GM04504 (cell line): ENCODE data around the gene CD8B.

Experiments
- DNase-seq: peaks from one replicate; pipeline ENCODE4 v3.0.0-alpha.2; 2012; ENCODE audit warnings: low read depth

The CD8B gene

DNA sequence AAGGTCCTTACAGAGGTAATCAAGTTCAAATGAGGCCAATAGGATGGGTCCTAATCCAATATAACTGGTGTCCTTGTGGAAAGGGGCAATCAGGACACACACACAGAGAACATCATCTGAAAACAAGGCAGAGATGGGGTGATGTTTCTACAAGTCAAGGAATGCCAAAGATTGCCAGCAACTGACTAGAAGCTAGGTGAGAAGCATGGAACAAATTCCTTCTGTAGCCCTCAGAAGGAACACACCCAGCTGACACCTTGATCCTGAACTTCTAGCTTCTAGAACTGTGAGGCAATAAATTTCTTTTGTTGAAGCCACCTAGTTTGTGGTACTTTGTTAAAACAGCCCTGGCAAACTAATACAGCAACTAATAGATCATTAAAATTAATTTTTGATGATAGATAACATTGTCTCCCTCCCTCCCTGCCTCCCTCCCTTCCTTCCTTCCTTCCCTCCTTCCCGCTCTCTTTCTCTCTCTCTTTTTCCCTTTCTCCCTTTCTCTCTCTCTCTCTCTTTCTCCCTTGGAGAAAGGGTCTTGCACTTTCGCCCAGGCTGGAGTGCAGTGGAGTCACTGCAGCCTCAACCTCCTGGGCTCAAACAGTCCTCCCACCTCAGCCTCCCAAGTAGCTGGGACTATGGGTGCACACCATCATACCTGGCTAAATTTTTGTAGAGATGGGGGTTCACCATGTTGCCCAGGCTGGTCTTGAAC is 60.7 kb downstream of the CD8B start:
- no peak for DNase-seq

DNA sequence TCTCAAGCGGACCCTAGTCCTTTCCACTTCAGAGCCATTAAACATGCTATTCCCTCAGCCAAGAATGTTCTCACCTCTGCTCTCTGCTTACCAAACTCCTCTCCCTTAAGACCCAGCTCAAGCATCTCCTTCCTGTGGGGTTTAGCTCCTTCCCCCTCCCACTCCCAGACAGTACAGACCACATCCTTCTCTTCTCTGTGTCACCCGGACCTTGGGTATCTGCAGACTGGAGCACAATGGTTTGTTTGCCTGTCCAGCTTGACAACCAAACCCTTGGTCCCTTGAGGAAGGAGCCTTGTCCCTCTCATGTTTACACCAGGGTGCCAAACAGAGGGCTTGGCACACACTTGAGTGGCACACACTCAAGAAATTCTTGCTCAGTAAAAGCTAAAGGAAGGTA is 66.8 kb downstream of the CD8B start:
- no peak for DNase-seq

DNA sequence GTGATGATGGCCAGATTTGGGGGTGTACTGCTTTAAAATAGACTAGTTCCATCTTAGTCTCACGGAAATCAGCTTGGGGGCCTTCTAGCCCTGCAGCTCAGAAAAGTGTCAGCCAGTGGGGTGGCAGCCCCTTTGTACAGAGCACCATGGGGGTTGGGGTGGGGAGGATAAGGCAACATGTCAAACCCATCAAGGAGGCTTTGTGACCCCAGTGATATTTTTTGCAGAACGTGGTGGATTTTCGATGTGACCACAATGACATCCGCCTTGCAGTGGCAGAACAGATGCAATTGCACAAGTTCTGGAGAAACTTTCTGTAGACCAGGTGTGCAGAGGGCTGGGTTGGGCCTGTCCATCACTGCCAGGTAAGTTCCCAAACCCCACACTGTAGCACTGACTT is 67.9 kb downstream of the CD8B start:
- no peak for DNase-seq

DNA sequence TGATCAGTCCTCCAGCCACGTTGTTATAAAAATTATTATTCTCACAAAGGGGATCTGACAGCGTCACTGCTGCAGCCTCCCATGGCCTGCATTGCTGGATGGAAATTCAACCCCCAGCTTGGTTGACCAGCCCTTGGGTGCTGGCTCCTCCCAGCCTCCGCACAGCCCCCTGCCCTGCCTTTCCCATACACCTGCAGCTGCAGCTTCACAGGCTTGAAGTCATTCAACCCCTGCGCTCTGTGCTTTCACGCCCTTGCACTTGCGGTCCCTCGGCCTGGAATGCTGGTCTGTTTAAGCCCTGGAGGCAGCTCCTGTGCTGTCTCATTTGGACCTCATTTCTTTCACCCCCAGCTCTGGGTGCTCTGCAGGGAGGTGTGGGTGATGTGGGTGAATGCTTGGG is 70.1 kb downstream of the CD8B start:
- no peak for DNase-seq

DNA sequence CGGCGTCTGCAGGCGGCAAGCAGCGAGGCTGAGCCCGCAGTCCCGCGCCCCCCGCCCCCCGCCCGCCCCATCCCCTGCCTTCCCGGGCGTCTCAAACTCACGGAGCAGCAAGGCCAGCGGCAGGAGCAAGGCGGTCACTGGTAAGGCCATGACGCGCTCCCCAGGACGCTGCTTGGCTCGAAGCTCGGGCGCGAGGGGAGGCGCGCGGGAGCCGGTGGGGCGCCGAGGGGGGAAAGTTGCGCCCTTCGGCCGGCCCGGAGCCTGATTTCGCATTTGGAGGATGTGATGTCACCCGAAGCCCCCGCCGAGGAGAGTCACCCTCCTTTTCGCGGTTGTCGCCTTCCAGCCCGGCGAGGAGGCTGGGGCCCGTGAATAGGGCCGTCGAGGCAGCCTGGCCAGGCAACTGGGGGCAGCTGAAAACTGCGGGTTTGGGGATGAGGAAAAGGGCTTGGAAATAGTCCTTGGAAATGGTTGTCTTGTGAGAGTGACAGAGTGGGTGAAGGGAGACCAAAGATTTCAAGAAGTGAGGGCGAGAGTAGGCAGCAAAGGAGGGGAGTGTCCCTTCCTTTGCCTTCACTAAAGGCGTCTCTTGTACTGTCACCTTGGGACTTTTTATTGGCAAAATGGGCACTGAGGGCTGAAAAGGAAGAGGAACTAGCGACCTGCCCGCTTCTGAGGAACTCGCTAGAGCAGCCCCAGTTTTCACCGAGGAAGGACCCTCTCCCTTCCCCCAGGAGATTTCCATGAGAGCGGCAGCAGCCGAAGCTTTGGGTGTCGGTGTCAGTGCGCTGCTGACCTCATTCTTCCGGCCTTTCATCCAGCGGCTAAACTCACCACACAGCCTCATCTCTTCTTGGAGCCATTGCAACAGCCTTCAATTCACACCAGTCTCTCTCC is 70.8 kb downstream of the CD8B start, which contains the start of gene CD8A:
Gene CD8A (minus strand): TSS at position 238 of the 897 bp plus-strand sequence. CDS start 88 bp downstream, at position 150.
- DNase-seq = peak; percentile 8

DNA sequence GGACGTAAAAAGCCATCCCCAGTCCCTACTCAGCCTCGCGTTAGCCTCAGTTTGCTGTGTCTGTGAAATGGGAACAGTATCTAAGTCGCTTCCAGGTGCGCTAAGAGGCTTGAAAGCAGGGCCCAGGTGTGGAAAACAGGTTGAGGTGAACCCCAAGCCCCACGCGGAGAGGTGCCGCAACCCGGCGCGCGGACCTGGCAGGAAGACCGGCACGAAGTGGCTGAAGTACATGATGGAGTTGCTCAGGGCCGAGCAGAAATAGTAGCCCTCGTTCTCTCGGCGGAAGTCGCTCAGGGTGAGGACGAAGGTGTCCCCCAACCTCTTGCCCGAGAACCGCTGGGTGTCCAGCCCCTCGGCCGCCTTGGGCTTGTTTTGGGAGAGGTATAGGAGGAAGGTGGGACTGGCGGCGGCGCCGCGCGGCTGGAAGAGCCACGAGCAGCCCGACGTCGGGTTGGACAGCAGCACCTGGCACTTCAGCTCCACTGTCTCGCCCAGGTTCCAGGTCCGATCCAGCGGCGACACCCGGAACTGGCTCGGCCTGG is 71.5 kb downstream of the CD8B start:
- DNase-seq = no peak

DNA sequence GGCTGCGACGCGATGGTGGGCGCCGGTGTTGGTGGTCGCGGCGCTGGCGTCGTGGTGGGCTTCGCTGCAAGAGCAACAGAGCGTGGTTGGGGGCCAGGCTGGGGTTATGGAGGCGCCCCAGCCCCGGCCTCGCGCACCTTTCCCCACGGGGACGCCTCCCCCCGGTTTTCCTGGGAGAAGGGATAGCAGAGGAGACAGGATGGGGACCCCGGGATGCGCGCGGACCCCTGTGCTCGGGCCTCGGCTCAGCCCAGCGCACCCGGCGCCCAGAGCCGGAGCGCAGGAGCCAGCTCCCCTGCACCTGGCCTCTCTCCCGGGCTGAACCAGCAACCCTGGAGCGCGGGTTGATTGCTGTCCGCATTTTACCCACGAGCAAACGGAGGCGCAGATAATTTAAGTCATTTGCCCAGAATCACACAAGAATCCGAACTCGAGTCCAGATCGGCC is 72.0 kb downstream of the CD8B start:
- no peak for DNase-seq

DNA sequence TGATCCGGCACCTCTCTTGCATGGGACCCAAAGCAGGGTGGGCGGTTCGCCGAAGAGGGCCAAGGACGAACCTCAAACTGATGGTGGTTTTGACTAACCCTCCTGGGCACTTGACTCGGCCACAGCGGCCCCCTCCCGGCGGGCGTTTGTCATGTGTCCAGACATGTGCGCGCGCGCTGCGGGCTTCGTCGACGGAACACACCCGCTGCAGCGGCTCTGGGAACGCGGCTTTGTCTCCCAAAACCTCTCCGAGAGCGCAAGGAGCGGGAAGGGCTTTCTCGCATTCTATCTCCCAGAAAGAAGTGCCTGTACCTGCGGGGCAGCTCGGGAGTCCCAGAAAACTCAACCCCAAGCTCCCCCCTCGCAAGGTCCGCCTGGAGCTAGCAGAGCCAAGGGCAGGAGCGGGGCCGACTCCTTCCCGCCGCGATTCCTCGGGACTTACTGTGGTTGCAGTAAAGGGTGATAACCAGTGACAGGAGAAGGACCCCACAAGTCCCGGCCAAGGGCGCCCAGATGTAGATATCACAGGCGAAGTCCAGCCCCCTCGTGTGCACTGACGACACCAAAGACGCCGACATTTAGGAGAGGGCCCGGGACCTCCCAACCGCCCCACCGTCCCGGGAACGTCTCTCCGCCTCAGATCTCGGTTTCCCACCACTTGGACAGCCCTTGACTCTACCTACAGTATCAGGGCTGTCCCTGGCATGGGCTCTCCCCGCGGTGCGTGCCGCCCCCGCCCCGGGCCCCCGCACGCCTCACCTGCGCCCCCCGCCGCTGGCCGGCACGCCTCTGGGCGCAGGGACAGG is 72.6 kb downstream of the CD8B start:
- DNase-seq = no peak

DNA sequence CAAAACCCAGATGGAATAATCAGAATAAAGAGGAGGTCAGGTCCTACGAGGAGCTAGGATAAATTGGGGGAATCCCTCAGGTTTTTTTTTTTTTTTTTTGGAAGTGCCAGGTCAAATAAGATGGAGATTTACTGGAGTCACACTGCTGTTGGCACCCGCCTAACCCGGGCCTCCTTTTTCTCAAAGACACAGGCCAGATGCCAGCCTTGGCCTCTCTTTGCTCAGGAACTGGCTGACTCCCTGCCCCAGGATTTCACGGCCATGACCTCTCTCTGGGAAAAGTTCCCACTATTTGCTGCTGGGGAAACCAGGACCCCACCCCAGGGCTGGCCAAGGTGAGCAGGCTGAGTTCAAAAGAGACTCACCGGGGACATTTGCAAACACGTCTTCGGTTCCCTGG is 73.5 kb downstream of the CD8B start:
- no peak for DNase-seq

DNA sequence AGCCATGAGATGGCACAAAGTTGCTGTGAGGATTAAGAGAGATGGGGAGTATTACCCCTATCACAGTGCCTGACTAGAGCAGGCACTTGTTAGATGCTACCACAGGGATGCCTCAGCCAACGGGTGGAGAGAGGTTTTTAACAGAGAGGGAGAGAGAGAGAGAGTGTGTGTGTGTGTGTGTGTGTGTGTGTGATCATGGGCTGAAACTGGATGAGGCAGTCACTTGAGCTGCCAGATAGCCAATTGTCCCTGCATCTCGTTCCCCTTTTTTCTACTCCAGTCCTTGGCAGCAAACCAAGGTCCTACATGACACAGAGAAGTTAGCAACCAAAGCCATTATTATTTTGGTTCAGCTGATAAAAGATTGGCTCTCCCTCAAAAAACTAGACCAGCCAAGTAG is 74.0 kb downstream of the CD8B start:
- no peak for DNase-seq

DNA sequence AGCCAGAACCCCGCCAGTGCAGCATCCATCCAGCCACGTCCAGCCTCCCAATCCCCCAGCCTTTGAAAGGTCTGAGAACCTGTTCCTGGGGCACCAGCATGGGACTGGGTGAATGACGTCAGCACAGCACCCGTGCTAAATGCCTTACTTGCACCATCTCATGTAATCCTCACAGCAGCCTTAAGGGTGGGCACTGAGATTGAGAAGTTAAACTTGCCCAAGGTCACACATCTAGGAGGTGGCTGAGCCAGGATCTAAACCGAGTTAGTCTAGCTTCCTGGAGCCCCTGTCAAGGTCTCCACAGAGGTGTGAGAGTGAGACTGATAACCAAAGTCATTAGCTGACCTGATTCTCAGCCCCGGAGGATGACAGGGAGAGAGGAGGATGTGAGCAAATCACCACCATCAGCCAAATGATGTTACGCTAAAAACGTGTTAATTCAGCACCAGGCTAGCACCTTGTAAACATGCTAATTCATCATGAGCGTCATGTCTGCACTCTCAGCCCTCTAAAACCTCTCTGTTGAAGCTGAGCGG is 75.6 kb downstream of the CD8B start:
- no peak for DNase-seq

DNA sequence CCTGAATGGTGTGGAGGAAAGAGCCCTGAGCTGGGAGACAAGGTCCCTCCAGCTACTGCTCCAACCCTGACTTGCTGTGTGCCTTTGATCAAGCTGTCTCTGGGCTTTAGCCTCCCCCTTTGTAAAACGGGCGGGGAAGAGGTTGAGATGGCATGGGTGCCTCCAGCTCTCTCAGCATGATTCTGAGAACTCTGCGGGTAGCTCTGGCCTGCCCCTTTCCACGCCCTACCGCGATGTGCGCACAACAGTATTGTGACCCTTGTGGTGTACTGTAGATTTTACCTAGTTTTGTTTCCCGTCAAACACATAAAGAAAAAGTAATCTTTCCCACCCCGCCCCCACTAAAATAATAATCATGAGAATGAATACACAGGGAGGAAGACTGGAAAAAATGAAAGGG is 76.2 kb downstream of the CD8B start:
- DNase-seq = no peak

DNA sequence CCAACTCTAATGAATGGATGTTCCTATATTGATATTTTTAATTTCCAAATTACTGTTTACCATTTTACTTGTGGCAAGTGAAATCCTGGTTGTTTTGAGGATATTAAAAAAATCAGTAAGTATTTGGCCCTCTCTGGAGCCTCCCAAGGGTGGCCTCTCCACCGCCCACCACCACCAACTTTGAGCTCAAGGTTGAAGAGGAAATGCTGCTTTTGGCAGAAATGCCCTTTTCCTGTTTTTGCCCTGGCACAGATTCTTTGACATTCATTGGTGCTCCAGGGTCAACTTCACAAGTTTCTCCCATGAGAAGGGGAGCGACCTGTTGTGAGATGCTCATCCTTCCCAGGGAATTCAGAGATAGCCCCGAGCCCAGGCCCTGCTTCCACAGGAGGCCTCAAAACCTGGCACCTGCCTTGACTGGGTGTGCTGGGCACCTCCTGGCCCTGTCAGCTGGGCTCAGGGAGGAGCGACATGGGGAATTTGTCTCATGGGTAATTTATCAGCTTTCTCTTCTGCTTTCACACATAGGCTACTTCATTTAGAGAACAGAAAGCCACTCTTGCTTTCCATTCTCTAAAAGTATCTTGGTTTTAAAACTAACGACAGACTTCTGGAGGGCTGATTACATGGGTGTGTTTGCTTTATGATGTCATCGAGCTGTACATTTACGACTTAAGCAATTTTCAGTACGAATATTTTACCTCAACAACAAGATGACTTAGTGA is 77.9 kb downstream of the CD8B start:
- DNase-seq = no peak

DNA sequence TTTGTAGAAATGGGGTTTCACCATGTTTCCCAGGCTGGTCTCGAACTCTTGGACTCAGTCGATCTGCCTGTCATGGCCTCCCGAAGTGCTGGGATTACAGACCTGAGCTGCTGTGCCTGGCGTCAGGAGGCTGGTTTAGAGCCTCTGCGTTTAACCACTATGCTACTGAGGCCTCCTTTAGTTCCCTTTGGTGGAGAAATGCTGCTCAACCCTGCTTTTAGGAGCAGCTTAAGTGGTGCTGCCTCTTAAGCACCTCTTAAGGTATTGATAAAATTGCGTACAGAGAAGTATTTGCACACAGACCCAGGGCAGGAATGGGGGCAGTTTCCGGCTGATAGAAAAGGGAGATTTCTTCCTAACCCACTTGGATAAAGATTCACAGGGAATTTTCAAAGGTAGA is 78.9 kb downstream of the CD8B start:
- no peak for DNase-seq

DNA sequence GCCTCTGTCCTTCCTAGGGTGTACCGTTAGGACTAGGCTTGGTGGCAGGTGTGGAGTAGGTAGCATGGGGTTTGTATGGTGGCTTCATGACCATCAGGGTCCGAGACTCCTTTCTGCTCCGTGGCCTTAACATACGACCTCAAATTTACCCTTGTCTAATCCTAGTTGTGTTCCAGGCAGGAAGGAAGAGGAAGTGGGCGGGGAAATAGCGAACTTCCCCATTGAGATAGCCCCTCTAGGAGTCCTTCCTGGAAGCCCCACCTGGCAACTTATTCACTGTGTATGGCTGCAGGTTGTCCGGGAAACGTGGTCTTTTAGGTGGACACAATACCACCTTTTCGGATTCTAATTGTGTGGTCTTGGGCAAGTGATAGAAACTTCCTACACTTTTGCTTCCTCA is 80.3 kb downstream of the CD8B start:
- no peak for DNase-seq

DNA sequence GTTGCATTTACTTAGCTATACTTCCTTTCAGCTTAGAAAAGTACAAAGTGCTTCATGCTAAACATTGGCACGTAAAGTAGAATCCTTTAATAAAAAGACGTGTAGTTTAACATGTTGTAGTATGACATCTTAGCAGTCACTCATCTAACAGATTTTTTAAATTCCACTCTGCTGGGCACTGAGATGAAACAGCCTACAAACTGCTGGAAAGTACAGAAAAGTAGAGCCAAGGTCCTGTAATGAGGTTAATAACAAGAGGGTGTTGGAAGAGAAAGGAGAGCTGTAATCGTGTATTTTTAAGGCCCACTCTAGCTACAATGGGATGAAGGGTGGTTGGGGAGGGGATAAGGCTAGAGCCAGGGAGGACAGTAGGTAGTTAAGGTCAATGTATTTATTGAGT is 81.7 kb downstream of the CD8B start:
- no peak for DNase-seq

DNA sequence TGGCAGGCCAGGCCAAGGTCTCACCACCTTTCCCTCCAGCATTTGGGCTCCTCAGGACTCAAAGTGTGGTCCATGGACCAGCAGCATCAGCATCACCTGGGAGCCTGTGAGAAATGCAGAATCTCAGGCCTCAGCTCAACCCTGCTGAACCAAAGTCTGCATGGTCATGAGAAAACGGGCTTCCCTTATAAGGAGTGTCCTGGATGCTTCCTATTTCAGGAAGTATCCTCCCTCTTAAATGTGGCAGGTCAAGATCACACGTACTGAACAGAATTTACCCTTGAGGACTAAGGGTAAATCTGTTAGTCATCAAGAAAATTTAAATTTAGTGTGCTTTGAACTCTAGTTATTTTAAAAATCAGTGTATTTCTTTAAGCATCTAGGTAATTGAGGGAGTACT is 82.7 kb downstream of the CD8B start:
- DNase-seq = no peak

DNA sequence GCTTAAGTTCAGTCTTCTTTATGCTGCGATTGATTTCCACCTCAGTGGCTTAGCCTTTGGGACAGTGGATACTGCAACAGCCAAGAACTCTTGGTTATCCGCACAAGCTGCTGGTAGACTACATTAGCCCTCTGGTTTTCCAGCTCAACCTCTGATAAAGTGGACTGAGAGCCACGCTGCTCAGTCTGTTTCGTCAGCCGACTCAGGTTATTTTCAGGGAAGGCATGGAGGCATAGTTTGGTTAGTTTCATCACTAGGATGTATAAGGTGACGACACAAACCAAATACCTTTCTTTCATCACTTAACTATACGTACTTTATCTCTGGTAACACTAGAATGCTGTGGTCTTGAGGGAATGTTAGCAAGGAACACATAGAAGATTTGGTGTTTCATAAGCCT is 85.2 kb downstream of the CD8B start:
- DNase-seq = no peak

DNA sequence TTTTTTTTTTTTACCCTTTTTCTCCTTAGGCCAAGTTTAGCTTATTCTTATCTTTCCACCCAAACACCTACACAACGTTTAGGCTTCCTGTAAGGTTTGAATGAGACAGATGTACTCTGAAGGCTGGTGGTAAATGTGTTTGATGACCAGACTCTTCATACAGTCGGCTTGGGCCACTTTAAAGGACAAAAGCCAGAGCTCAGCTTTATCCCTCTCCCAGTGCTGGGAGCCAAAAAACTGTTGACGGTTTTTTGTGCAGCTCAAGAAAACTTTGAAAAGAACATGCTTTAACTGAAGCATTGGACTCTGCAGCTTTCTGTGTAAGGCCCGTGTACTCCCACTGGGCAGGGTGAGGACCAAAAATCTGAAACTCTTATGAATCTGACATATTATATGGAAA is 86.3 kb downstream of the CD8B start:
- DNase-seq = no peak

DNA sequence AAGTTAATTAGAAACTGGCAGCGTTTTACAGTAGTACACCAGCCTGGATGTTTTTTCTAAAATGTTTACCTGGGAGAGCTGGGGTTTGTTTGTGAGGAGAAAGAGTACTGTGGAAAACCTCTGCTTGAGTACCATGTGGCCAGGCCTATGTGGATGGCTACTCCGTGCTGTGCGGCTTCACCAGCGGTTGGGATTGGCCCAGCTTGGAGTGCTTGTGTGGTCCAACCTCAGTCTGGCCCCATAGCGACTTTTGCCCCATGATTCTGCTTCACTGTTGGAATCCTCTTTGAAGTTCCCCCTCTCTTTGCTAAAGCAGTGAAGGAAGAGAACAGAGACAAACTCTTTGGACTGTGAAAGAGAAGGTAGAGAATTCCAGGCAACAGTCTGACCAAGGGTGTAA is 86.8 kb downstream of the CD8B start:
- DNase-seq = no peak

DNA sequence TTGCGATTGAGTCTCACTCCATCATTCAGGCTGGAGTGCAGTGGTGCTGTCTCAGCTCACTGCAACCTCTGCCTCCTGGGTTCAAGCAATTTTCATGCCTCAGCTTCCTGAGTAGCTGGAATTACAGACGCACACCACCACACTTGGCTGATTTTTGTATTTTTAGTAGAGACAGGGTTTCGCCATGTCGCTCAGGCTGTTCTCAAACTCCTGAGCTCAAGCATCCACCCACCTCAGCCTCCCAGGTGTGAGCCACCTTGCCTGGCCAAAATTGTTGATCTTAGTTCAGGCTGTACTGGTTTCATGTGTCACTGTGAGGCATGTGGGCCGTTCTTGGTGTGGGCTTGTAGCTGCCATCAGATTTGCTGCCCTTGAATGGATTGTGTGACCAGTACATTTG is 89.1 kb downstream of the CD8B start:
- DNase-seq = no peak
